ENCODE measurements around the gene SORL1.
"Not testable (repeated sequence)": the region's sequence is repeated elsewhere in the genome, so short reads cannot be mapped to it uniquely, and the experiment has no call there.

The SORL1 gene

GRCh38 chr11:121451986-121452608 is at the start of gene SORL1:
SORL1 (plus strand) TSS chr11:121452314; CDS start chr11:121452332, 18 bp downstream.
- DNase-seq, result no peak

- no peak for DNase-seq
Observed at GRCh38 chr11:121405646-121406045, 46.5 kb upstream of the SORL1 start.

DNA sequence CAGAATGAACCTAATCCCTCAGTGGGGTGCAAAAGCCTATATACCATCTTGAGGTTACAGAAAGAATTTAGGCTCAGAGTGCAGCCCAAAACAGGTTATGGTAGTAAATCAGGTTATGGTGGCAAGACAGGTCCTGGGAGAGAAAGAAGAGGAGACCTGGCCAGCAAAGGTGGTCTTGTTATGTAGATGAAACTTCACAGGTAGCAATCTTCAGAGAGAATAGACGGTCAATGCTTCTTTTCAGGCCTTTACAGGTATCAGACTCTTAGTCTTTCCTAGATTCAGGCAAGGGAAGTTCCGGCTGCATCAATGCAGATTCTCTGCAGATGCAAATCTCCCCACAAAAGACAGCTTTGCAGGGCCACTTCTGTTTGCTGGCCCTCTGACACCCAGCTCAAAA is 45.8 kb upstream of the SORL1 start:
- DNase-seq, result no peak

DNA sequence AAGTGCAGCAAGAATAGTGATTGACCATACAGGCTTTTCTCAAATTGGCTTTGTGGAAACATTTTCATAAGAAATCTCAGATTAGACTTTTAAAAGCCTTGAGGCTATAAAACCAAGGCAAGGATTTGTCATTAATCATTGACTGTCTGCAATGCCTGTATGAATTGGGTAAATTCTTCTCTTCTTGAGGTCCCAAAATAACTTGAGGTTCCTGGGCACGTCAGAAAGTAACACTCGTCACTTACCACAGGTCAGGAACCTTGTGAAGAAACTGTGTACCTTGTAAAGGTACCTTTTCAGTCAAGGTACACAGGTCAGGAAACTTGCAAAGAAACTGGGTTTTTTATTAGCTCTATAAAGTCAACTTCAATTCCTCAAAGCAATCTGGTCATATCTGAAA is 43.3 kb upstream of the SORL1 start:
- DNase-seq, result no peak

DNA sequence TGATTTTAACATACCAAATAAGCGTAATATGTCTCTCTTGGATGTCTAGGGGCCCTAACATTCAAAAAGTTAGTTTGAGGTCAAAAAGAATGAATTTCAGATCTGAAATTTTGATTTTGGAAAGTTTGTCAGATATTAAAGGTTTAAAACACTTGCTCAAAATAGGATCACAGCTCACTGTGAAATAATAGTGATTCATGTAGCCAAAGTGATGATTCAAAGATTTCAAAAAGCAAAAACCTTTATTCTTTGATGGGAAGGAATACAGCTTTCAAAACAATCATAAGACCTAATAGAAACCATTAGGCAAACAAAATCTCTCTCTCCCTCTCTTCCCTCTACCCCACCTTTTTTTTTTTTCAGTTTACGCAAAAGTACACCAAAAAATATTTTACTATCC is 42.1 kb upstream of the SORL1 start:
- DNase-seq, result not testable (repeated sequence)

GRCh38 chr11:121411330-121411729 is 40.8 kb upstream of the SORL1 start:
- DNase-seq, result not testable (repeated sequence)

DNA sequence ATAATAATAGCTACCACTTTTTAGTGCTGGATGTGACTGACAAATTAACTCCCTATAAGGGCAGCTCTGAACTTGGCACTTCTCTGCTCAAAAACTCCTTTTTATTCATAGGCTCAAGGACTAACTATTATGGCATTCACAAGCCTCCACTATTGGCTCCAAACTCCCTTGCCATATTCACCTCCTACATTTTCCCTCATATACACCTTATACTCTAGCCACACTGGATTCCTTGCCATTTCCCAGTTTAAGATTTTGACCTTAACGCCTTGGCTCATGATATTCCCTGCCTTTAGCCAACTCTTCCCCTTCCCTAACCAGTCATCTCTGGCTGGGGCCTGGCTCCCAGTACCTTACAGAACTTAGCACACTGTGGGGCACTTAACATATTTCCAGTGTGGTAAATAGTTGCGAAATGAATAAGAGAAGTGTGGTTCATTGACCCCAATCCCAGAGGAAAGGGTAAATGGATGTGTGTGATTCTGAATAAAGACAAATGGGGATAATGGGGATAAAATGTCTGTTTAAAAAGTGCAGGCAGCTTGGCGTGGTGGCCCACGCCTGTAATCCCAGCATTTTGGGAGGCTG is 40.0 kb upstream of the SORL1 start:
- DNase-seq, result no peak

DNA sequence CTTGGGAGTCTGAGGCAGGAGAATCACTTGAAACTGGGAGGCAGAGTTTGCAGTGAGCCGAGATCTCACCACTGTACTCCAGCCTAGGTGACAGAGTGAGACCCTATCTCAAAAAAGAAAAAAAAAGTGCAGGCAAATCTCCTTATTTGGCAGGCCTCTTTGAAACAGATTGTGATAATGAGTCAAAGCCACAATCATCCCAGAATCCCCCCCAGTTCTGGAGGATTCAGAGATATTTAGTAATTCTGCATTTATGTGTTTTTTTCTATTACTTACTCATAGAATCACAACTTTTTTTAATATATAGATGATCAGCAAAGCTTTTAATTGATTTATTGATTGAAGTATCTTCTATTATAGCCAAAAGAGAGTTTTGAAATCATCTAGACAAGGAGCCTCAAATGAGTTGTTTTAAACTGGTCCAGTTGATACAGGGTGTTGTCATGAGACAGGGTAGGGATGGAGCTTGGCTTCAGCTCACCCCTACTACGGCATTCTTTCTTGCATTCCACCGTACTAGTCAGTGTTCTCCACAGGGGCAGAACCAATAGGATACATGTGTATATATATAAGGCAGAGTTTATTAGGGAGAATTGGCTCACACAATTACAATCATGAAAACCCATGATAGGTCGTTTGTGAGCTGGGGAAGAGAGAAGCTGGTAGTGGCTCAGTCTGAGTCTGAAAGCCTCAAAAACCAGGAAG is 39.3 kb upstream of the SORL1 start:
- DNase-seq, result no peak

- no peak for DNase-seq
Observed at GRCh38 chr11:121414141-121414913, 37.8 kb upstream of the SORL1 start.

DNA sequence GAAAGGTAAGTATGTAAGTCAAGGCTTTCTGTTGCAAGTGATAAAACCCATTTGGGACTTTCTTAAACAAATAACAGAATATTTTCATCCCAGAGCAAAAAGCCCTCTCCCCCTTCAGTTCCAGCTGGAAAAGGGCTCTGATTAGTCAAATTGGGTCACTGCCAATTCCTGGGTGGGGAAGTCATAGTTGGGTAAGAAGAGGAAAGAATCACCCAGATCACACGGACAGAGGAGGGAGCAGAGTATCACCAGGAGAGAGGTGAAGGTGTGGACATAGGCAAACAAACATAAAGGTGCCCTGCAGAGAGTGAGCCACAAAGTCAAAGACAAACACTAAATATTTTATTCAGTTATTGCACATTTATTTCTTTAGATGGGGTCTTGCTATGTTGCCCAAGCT is 36.3 kb upstream of the SORL1 start:
- no peak for DNase-seq

- DNase-seq, result peak; percentile 100
Observed at GRCh38 chr11:121417055-121417551, 35.0 kb upstream of the SORL1 start.

GRCh38 chr11:121417607-121418006 is 34.5 kb upstream of the SORL1 start:
- no peak for DNase-seq

DNA sequence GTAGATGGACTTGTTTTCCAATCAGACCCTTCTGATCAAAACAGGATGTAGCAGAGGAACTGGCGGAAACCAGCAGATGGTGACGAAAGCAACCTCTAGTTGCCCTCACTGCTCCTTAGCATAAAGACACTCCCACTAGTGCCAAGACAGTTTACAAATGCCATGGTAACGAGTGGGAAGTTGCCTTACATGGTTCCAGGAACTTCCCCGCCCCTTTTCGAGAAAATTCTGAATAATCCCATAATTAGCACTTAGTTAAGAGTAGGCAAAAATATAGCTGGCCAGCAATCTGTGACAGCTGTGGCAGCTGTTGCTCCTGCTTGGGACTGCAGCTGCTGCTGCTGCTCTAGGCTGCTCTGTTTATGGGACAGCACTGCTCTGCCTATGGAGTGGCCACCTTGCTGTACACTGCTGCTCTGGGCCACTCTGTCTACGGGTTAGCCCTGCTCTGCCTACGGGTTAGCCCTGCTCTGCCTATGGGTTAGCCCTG is 33.4 kb upstream of the SORL1 start:
- peak; percentile 100 for DNase-seq

DNA sequence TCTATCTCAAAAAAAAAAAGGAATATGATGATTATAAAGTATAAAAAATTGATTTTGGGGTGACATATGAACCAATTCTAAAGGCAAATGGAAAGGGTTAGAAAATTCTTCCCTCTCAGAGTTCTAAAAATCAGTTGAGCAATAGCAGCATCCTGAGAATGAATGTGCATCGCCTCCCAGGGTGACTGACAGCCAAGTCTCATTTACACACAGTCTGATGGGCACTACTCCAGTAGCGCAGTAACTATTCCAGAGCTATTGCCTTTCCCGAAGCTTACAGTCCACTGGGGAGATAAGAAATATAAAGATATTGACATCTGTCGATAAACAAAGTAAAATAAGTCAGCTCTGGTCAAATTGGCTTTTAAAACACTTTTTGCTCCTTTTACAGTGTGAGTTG is 32.3 kb upstream of the SORL1 start:
- DNase-seq, result no peak

DNA sequence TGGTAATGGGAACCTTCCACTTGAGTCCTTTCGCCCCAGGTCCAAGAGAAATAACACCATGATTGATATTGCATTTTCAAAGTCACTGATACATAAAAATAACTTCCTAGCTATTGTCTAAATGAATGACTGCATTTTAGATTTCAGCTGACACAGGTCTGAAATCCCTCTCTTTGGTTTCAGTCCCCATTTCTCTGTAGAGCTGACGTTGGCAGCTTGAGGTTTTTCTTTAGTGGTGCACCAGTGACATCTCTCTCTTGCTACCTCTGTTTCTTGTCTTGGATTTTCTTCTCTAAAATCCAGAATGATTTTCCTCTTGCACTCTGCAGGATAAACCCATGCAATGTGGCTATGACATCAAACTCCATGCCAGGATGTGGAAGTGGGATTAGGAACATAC is 31.7 kb upstream of the SORL1 start:
- DNase-seq, result no peak

DNA sequence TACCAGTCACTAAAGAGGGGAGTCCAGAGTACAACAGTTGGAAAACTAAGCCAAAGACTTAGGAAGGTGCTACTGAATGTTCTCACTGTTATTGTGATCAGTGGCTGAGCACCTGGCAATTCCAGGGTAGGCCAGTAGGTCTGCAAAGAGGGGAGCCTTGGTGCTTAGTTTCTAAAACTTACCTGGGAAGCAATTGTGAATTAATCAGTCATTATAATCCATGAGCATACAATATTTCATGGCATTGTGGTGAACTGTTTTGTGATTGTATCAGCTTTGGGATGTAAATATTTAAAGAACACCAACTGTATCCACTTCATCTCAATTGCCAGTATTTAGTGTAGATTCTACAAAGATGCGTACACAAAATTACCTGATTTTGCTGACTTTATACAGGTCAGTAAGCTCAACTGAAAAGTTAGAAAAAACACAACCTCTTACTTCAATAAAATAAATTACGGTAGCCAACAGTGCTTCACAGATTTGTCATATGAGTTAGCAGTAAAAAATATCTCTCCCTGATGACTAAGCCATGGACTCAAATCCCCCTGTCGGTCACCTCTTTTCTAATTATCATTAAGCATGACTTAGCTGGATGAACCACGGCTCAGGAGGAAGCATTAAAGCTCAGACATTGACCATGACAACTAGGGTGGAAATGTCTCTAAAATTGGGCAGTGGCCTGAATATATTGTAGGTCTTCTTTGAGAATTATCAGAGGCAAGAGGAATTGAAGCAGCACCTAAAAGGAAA is 30.8 kb upstream of the SORL1 start:
- DNase-seq, result no peak

- no peak for DNase-seq
Observed at GRCh38 chr11:121422675-121423074, 29.4 kb upstream of the SORL1 start.

DNA sequence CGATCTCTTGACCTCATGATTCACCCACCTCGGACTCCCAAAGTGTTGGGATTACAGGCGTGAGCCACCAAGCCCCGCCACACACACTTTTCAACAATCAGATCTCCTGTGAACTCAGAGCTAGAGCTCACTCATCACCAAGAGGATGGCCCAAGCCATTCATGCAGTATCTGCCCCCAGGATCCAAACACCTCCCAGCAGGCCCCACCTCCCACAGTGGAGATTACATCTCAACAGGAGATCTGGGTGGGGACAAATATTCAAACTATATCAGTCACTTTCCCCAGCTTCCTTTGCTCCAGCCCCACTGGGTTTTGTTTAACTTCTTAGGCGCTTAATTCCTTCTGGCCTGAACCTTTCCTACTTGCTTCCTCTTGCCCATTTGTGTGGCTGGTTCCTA is 26.3 kb upstream of the SORL1 start:
- no peak for DNase-seq

DNA sequence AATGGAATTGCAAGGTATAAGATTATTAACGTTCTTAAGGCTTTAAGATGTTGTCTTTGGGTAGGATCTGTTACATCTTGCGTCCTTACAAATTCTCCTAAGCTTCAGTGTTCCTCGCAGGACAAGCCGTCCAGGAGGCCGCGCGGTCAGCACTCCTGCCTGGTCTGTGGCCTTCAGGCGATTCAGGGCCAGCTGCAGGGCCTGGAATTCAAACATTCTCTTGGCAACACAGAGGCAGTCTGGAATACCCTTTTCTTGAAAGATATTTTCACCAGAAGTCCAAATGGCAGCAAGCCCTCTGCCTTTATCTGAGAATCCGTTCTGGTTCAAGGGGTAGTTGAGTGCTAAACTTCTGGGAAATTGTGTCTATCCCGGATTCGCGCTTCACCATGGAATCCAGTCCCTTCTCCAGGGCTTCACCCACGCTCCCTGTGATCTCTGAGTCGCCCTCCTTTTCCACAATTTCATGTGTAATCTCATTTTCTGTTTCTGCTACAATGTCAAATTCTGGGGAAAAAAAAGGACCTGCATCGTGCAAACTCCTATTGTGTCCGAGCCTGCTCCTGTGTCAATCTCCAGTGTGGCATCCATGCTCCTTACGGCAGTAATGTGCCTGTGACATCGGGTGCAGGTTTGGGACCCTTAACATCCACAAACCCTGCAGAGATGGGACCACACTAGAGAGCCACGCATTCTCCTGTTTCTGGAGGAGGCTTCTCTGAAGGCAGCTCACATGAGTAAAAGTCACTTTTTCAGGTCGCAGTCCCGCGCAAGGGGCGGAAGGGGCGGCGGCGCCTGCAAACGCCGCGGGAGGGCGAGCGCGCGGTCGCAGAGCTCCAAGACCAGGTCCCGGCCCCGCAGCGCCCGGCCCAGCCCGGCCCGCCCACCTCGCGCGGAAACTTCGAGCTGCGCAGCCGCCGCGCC is 25.4 kb upstream of the SORL1 start:
- no peak for DNase-seq

GRCh38 chr11:121427400-121427744 is 24.7 kb upstream of the SORL1 start:
- DNase-seq, result no peak

GRCh38 chr11:121429556-121429955 is 22.6 kb upstream of the SORL1 start:
- peak; percentile 42 for DNase-seq
